Ascending aorta (tissue), 2 donors: ENCODE data around the gene COMTD1. TPM values are rescaled to one million over a fixed set of nuclear protein-coding genes. Genes with fewer than 3 reads are reported as not detected.

Experiments used
- DNase-seq, 2 donors: peaks; one replicate each; pipeline ENCODE4 v3.0.0-alpha.2; 2019; ENCODE audit warnings: low spot score in 2 of 2
- H3K27ac ChIP-seq, 2 donors: fragments of 200-600 bp; sonication (generic); one replicate each; pipeline ENCODE4 v1.5.1; 2016 to 2017; ENCODE audit warnings: mild to moderate bottlenecking in 1 of 2
- H3K27me3 ChIP-seq: fragments of 200-600 bp; sonication (generic); one replicate; pipeline ENCODE4 v1.5.1; 2017
- H3K36me3 ChIP-seq, 2 donors: fragments of 200-600 bp; sonication (generic); one replicate each; pipeline ENCODE4 v1.5.1; 2016
- H3K4me1 ChIP-seq, 2 donors: fragments of 200-600 bp; sonication (generic); one replicate each; pipeline ENCODE4 v1.5.1; 2016 to 2017; ENCODE audit warnings: mild to moderate bottlenecking in 1 of 2
- H3K4me3 ChIP-seq, 2 donors: fragments of 200-600 bp; sonication (generic); one replicate each; pipeline ENCODE4 v1.5.1; 2016 to 2017; ENCODE audit warnings: mild to moderate bottlenecking in 1 of 2
- H3K9me3 ChIP-seq, 2 donors: fragments of 200-600 bp; sonication (generic); one replicate each; pipeline ENCODE4 v1.5.1; 2016
- CTCF ChIP-seq, 3 experiments: fragments of 200-600 bp in 2 of 3; fragments of 450-650 bp in 1 of 3; sonication (generic) in 2 of 3; IDR thresholded peaks; one replicate each; pipeline ENCODE4 v1.5.1; 2016 to 2019; ENCODE audit warnings: antibody characterized with exemption in 3 of 3, mild to moderate bottlenecking in 1 of 3, moderate library complexity in 1 of 3
- intact Hi-C: fragments of 100-400 bp; cut with DNase I; formaldehyde crosslinking; loops from one replicate; pipeline ENCODE4 v1.15.1; 2023
- total RNA-seq: library from RNA; depleted of rRNA; stranded (reverse); fragments of >200 nt; gene quantifications from one replicate; pipeline ENCODE4 v1.1.0, GENCODE V29; 2016

The COMTD1 gene
- total RNA-seq, 1 donor from 2014 or later: 85.5 TPM

GRCh38 chr10:75276069-75276872 is 40.5 kb upstream of the COMTD1 start:
- Histone ChIP-seq H3K4me3 (no peak overlapping the region), H3K4me1 (peaks cover 0 to 6% of the 10 kb centered on the region in 2 donors), H3K27me3 (no peaks in the 10 kb centered on the region), H3K9me3 (no peaks in the 10 kb centered on the region), H3K36me3 (no peaks in the 10 kb centered on the region), H3K27ac (no peak overlapping the region)
- TF ChIP-seq CTCF (IDR thresholded peaks at IDR 0.05): no peak
- no peak for DNase-seq
- intact Hi-C loops: no loop called here

GRCh38 chr10:75272896-75273295 is 37.1 kb upstream of the COMTD1 start:
- DNase-seq: no peak
- H3K36me3 ChIP-seq: no peaks in the 10 kb centered on the region
- no peaks in the 10 kb centered on the region for H3K9me3 ChIP-seq
- TF ChIP-seq CTCF (IDR thresholded peaks at IDR 0.05): no peak
- intact Hi-C loops: no loop called here
- H3K4me1 ChIP-seq: peaks cover 0 to 6% of the 10 kb centered on the region in 2 donors
- no peak overlapping the region for H3K4me3 ChIP-seq
- no peak overlapping the region for H3K27ac ChIP-seq
- no peaks in the 10 kb centered on the region for H3K27me3 ChIP-seq

- no peaks in the 10 kb centered on the region for H3K36me3 ChIP-seq
- no peaks in the 10 kb centered on the region for H3K27me3 ChIP-seq
- no peak overlapping the region for H3K27ac ChIP-seq
- no peak for TF ChIP-seq CTCF (IDR thresholded peaks at IDR 0.05)
- DNase-seq: no peak
- no peaks in the 10 kb centered on the region for H3K9me3 ChIP-seq
- intact Hi-C loops: no loop called here
- H3K4me1 ChIP-seq: peaks cover 0 to 6% of the 10 kb centered on the region in 2 donors
- H3K4me3 ChIP-seq: no peak overlapping the region
Measured at GRCh38 chr10:75272094-75272493, 36.3 kb upstream of the COMTD1 start.

GRCh38 chr10:75269605-75270004 is 33.8 kb upstream of the COMTD1 start:
- TF ChIP-seq CTCF (IDR thresholded peaks at IDR 0.05): no peak
- no peak for DNase-seq
- Histone ChIP-seq H3K27ac (no peak overlapping the region), H3K36me3 (no peaks in the 10 kb centered on the region), H3K4me1 (peaks cover 0 to 6% of the 10 kb centered on the region in 2 donors), H3K27me3 (no peaks in the 10 kb centered on the region), H3K4me3 (no peak overlapping the region), H3K9me3 (no peaks in the 10 kb centered on the region)
- intact Hi-C loops: loop anchor here (10.0 kb wide), 1 partner anchor 105 kb away; no protein-coding TSS in a partner anchor

GRCh38 chr10:75266945-75267344 is 31.2 kb upstream of the COMTD1 start:
- Histone ChIP-seq H3K27ac (no peak overlapping the region), H3K9me3 (no peaks in the 10 kb centered on the region), H3K27me3 (no peaks in the 10 kb centered on the region), H3K4me1 (no peaks in the 10 kb centered on the region), H3K36me3 (no peaks in the 10 kb centered on the region), H3K4me3 (no peak overlapping the region)
- TF ChIP-seq CTCF (IDR thresholded peaks at IDR 0.05): no peak
- intact Hi-C loops: loop anchor here (10.0 kb wide), 1 partner anchor 108 kb away; no protein-coding TSS in a partner anchor
- no peak for DNase-seq
